ENCODE results near the gene TMEM72. TPM values are rescaled to one million over a fixed set of nuclear protein-coding genes. Genes with fewer than 3 reads are reported as not detected.

The TMEM72 gene
- total RNA-seq, 1 experiment from 2014 or later = not detected

GRCh38 chr10:44951576-44952226, 40.6 kb downstream of the TMEM72 start:
- no peak overlapping the region for H3K4me3 ChIP-seq (ENCODE audit: low read depth in 2 of 2, low read length in 2 of 2)
- DNase-seq (ENCODE audit: low read depth, low spot score) = no peak
- no peak for TF ChIP-seq POLR2AphosphoS5 (IDR thresholded peaks at IDR 0.05; ENCODE audit: low read depth, low read length)
- TF ChIP-seq CTCF (IDR thresholded peaks at IDR 0.05) = no peak
- no peak for TF ChIP-seq TCF7L2 (IDR thresholded peaks at IDR 0.05; ENCODE audit: low read depth, low read length)
- no peak for TF ChIP-seq REST (IDR thresholded peaks at IDR 0.05; ENCODE audit: insufficient read depth in 1 of 2, low read depth in 2 of 2, low read length in 1 of 2)
- no peak for TF ChIP-seq SIN3A (IDR thresholded peaks at IDR 0.05; ENCODE audit: borderline replicate concordance, insufficient read depth, low read depth, low read length)
- no peak overlapping the region for H3K27ac ChIP-seq (ENCODE audit: low read length)
- intact Hi-C loops (cut with micrococcal nuclease; ENCODE audit: unreplicated experiment) = no loop called here
- CTCF ChIA-PET = no interaction called here
- no peaks in the 10 kb centered on the region for H3K36me3 ChIP-seq (ENCODE audit: control insufficient read depth, insufficient read depth, low read length)
- POLR2A ChIA-PET = no interaction called here
- H3K27me3 ChIP-seq (ENCODE audit: control insufficient read depth, insufficient read depth, low read length) = no peaks in the 10 kb centered on the region
- ATAC-seq = no peak
- peaks cover 4% of the 10 kb centered on the region; the same call in 1 of the 2 replicates for H3K4me1 ChIP-seq (ENCODE audit: control insufficient read depth, insufficient read depth, low read length)
- no peaks in the 10 kb centered on the region for H3K9me3 ChIP-seq (ENCODE audit: control insufficient read depth, insufficient read depth, low read depth, low read length)
- no TSS peak for BruUV-seq (replicated peaks)
- in situ Hi-C loops (cut with HindIII; ENCODE audit: low pct_unique_long_range_greater_than_20kb, low sequenced_read_pairs) = no loop called here

GRCh38 chr10:44952779-44953231, 41.7 kb downstream of the TMEM72 start:
- POLR2A ChIA-PET = no interaction called here
- BruUV-seq (replicated peaks) = no TSS peak
- intact Hi-C loops (cut with micrococcal nuclease; ENCODE audit: unreplicated experiment) (no loop called here), in situ Hi-C loops (cut with HindIII; ENCODE audit: low pct_unique_long_range_greater_than_20kb, low sequenced_read_pairs) (no loop called here)
- H3K27me3 ChIP-seq (ENCODE audit: control insufficient read depth, insufficient read depth, low read length) = no peaks in the 10 kb centered on the region
- no peaks in the 10 kb centered on the region for H3K36me3 ChIP-seq (ENCODE audit: control insufficient read depth, insufficient read depth, low read length)
- DNase-seq (ENCODE audit: low read depth, low spot score) = no peak
- H3K27ac ChIP-seq (ENCODE audit: low read length) = no peak overlapping the region
- H3K9me3 ChIP-seq (ENCODE audit: control insufficient read depth, insufficient read depth, low read depth, low read length) = no peaks in the 10 kb centered on the region
- H3K4me1 ChIP-seq (ENCODE audit: control insufficient read depth, insufficient read depth, low read length) = peaks cover 4% of the 10 kb centered on the region; the same call in 1 of the 2 replicates
- CTCF ChIA-PET = no interaction called here
- ATAC-seq = no peak
- no peak for TF ChIP-seq REST (IDR thresholded peaks at IDR 0.05; ENCODE audit: insufficient read depth in 1 of 2, low read depth in 2 of 2, low read length in 1 of 2)
- no peak overlapping the region for H3K4me3 ChIP-seq (ENCODE audit: low read depth in 2 of 2, low read length in 2 of 2)
